Gastroesophageal sphincter (tissue), 3 donors: ENCODE results near the gene BPIFB6.

Experiments
- POLR2AphosphoS5 ChIP-seq: sonication (generic); formaldehyde crosslinking; IDR thresholded peaks from one replicate; pipeline ENCODE4 v1.6.1; 2017; ENCODE audit warnings: antibody characterized with exemption
- TF ChIP-seq, protein P1 (sequence below), 4 experiments: fragments of 200-600 bp in 2 of 4; fragments of 450-650 bp in 2 of 4; sonication (generic) in 1 of 4; IDR thresholded peaks; one replicate each; pipeline ENCODE4 v1.5.1; 2017 to 2019; ENCODE audit warnings: antibody characterized with exemption in 4 of 4, mild to moderate bottlenecking in 2 of 4, moderate library complexity in 2 of 4

- TF ChIP-seq, protein P1, sequence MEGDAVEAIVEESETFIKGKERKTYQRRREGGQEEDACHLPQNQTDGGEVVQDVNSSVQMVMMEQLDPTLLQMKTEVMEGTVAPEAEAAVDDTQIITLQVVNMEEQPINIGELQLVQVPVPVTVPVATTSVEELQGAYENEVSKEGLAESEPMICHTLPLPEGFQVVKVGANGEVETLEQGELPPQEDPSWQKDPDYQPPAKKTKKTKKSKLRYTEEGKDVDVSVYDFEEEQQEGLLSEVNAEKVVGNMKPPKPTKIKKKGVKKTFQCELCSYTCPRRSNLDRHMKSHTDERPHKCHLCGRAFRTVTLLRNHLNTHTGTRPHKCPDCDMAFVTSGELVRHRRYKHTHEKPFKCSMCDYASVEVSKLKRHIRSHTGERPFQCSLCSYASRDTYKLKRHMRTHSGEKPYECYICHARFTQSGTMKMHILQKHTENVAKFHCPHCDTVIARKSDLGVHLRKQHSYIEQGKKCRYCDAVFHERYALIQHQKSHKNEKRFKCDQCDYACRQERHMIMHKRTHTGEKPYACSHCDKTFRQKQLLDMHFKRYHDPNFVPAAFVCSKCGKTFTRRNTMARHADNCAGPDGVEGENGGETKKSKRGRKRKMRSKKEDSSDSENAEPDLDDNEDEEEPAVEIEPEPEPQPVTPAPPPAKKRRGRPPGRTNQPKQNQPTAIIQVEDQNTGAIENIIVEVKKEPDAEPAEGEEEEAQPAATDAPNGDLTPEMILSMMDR (IDR thresholded peaks at IDR 0.05): no peak
- no peak for TF ChIP-seq POLR2AphosphoS5
Observed at GRCh38 chr20:33012327-33013189, 18.9 kb upstream of the BPIFB6 start.
